ENCODE data around the gene PCNT. TPM values are rescaled to one million over a fixed set of nuclear protein-coding genes. Genes with fewer than 3 reads are reported as not detected.
"Not testable (repeated sequence)": the region's sequence is repeated elsewhere in the genome, so short reads cannot be mapped to it uniquely, and the experiment has no call there.

The PCNT gene
- polyA plus RNA-seq, 1 experiment = 8.5 TPM

DNA sequence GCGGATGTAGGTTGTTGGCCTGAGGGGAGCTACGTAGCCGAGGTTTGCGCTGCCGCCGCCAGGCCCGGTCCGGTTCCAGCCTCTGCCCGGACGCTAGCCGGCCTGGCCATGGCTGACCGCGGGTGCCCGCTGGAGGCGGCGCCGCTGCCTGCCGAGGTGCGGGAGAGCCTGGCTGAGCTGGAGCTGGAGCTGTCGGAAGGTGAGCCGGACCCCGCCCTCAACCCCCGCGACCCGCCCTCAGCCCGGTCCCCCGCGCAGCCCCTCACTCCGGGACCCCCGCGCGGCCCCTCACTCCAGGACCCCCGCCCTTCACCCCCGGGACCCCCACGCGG is 135.0 kb downstream of the PCNT start:
- DNase-seq (ENCODE audit: low read depth, low spot score) = no peak
- Histone ChIP-seq H3K27me3 (ENCODE audit: control insufficient read depth, insufficient read depth, low read length) (no peaks in the 10 kb centered on the region), H3K9me3 (ENCODE audit: control insufficient read depth, insufficient read depth, low read length) (no peaks in the 10 kb centered on the region; the same call in 1 of the 2 replicates), H3K4me3 (ENCODE audit: low read depth, low read length) (peak overlapping the region; percentile 77), H3K27ac (ENCODE audit: low read depth, low read length) (no peak overlapping the region)
- ChIA-PET CTCF (no interaction called here), POLR2A (interaction anchor here (0.7 to 1.5 kb wide), 2 partner anchors 13 to 16 kb away, joined by 3 to 5 read pairs; no protein-coding TSS in a partner anchor)
- TF ChIP-seq, protein P1, sequence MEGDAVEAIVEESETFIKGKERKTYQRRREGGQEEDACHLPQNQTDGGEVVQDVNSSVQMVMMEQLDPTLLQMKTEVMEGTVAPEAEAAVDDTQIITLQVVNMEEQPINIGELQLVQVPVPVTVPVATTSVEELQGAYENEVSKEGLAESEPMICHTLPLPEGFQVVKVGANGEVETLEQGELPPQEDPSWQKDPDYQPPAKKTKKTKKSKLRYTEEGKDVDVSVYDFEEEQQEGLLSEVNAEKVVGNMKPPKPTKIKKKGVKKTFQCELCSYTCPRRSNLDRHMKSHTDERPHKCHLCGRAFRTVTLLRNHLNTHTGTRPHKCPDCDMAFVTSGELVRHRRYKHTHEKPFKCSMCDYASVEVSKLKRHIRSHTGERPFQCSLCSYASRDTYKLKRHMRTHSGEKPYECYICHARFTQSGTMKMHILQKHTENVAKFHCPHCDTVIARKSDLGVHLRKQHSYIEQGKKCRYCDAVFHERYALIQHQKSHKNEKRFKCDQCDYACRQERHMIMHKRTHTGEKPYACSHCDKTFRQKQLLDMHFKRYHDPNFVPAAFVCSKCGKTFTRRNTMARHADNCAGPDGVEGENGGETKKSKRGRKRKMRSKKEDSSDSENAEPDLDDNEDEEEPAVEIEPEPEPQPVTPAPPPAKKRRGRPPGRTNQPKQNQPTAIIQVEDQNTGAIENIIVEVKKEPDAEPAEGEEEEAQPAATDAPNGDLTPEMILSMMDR (IDR thresholded peaks at IDR 0.05; ENCODE audit: low read depth, low read length) = no peak

DNA sequence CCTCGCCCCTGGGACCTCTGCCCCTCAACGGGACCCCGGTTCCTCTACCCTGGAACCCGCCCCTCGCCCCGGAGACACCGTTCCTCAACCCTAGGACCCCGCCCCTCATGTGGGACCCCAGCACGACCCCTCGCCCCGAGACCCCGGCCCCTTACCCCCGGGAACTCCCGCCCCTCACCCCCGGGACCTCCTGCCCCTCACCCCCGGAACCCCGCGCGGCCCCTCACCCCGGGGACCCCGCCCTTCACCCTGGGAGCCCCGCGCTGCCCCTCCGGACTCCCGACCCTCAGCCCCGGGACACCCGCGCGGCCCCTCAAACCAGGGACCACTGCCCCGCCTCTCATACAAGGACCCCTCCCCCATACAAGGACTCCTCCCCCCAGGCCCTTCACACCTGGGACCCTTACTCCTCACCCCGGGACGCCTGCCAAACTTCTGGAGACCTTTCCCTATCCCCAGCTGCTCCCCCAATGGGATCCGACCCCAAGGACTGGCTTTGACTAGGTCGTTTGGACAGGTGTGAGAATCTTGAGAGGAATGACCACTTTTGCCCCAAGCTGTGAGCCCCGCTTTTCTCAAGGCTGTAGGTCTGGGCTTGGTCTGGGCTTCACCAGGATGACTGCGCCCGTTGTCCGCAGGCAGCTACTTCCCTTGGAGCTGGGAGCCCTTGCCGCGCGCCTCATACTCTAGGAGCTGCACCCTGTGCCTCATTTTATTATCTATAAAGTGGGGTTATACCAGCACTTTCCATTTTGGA is 135.6 kb downstream of the PCNT start:
- peak overlapping the region; percentile 77 for H3K4me3 ChIP-seq (ENCODE audit: low read depth, low read length)
- no peak overlapping the region for H3K27ac ChIP-seq (ENCODE audit: low read depth, low read length)
- CTCF ChIA-PET = interaction anchor here (0.8 kb wide), 1 partner anchor 180 kb away, joined by 3 read pairs; no protein-coding TSS in a partner anchor
- POLR2A ChIA-PET = interaction anchor here (0.7 kb wide), 1 partner anchor 16 kb away, joined by 3 read pairs; no protein-coding TSS in a partner anchor
- DNase-seq (ENCODE audit: low read depth, low spot score) = no peak
- H3K9me3 ChIP-seq (ENCODE audit: control insufficient read depth, insufficient read depth, low read length) = no peaks in the 10 kb centered on the region; the same call in 1 of the 2 replicates
- TF ChIP-seq, protein P1 (IDR thresholded peaks at IDR 0.05; ENCODE audit: low read depth, low read length) = no peak
- no peaks in the 10 kb centered on the region for H3K27me3 ChIP-seq (ENCODE audit: control insufficient read depth, insufficient read depth, low read length)

DNA sequence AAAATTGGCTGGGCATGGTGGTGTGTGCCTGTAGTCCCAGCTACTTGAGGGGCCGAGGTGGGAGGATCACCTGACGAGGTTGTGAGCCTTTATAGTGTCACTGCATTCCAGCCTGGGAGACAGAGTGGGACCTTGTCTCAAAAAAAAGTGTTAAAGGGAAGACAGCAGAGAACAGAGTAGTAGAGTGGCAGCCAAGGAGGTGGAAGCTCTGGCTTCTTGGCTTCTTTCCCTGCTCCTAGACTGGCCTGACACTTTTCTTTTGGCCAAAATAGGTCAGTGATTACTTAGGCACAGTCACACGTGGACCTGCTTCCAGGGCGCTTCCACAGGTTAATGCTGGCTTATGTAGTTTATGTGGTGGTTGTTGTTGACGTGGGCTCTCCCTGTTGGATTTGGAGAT is 138.0 kb downstream of the PCNT start:
- H3K4me3 ChIP-seq (ENCODE audit: low read depth, low read length) = no peak overlapping the region
- ChIA-PET CTCF (interaction anchor here (0.6 kb wide), 1 partner anchor 230 kb away, joined by 3 read pairs; no protein-coding TSS in a partner anchor), POLR2A (interaction anchor here (0.8 to 1.2 kb wide), 2 partner anchors 24 to 37 kb away, joined by 3 to 4 read pairs; no protein-coding TSS in a partner anchor)
- no peak overlapping the region for H3K27ac ChIP-seq (ENCODE audit: low read depth, low read length)
- H3K27me3 ChIP-seq (ENCODE audit: control insufficient read depth, insufficient read depth, low read length) = no peaks in the 10 kb centered on the region
- DNase-seq (ENCODE audit: low read depth, low spot score) = no peak
- no peaks in the 10 kb centered on the region; the same call in 1 of the 2 replicates for H3K9me3 ChIP-seq (ENCODE audit: control insufficient read depth, insufficient read depth, low read length)
- TF ChIP-seq, protein P1 (IDR thresholded peaks at IDR 0.05; ENCODE audit: low read depth, low read length) = no peak

DNA sequence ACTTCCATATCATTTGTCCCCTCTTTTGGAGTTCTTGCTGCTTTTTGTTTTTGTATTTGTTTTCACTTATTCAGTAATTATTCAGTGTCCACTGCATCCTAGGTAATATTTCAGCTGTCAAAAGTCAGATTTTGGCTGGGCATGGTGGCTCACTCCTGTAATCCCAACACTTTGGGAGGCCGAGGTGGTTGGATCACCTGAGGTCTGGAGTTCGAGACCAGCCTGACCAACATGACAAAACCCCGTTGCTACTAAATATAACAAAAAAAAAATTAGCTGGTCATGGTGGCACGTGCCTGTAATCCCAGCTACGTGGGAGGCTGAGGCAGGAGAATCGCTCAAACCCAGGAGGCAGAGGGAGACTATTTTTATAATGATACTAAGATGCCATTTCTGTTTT is 141.2 kb downstream of the PCNT start:
- H3K9me3 ChIP-seq (ENCODE audit: control insufficient read depth, insufficient read depth, low read length); DNase-seq (ENCODE audit: low read depth, low spot score); CTCF ChIA-PET; POLR2A ChIA-PET; H3K27me3 ChIP-seq (ENCODE audit: control insufficient read depth, insufficient read depth, low read length); H3K27ac ChIP-seq (ENCODE audit: low read depth, low read length); H3K4me3 ChIP-seq (ENCODE audit: low read depth, low read length): not testable (repeated sequence)

DNA sequence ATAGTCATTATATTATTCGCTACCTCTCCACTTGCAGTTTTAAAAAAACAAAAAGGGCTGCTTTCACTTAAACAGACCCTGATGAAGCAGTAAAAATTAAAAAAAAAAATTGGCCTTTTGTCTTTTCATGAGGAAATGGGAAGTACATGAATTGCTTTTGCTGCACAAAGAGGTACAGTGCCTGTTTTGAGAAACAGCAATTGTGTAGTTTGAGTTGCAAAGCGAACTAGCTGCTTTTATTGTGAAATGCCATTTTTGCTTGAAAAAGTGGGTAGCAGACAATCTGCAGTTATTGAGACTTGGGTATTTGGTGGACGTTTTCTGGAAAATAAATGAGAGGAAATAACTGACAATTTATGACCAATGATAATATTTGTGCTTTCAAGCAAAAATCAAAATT is 141.7 kb downstream of the PCNT start:
- TF ChIP-seq, protein P1 (IDR thresholded peaks at IDR 0.05; ENCODE audit: low read depth, low read length) = no peak
- Histone ChIP-seq H3K27me3 (ENCODE audit: control insufficient read depth, insufficient read depth, low read length) (no peaks in the 10 kb centered on the region), H3K9me3 (ENCODE audit: control insufficient read depth, insufficient read depth, low read length) (no peaks in the 10 kb centered on the region), H3K4me3 (ENCODE audit: low read depth, low read length) (no peak overlapping the region), H3K27ac (ENCODE audit: low read depth, low read length) (no peak overlapping the region)
- ChIA-PET POLR2A (interaction anchor here (0.7 kb wide), 1 partner anchor 235 kb away, joined by 5 read pairs; no protein-coding TSS in a partner anchor), CTCF (no interaction called here)
- no peak for DNase-seq (ENCODE audit: low read depth, low spot score)
